GM23338 (cell line): ENCODE measurements around the gene DHRSX. TPM values are rescaled to one million over a fixed set of nuclear protein-coding genes. Genes with fewer than 3 reads are reported as not detected.
A peak's percentile ranks its signal among the peaks of the same experiment; 100 is the strongest.
"Not testable (repeated sequence)": the region's sequence is repeated elsewhere in the genome, so short reads cannot be mapped to it uniquely, and the experiment has no call there.

Source experiments
- ATAC-seq: fragments of 200-7000 bp; cut with Tn5 transposase; 3 replicates; pipeline ENCODE4 v1.9.1; 2020
- DNase-seq: peaks from one replicate; pipeline ENCODE4 v3.0.0-alpha.2; 2015; ENCODE audit warnings: low spot score
- H2AFZ ChIP-seq: fragments of 200-600 bp; sonication (generic); 2 replicates; pipeline ENCODE4 v1.8.0; 2016; ENCODE audit warnings: antibody characterized with exemption, mild to moderate bottlenecking, moderate library complexity
- H3F3A ChIP-seq: fragments of 200-600 bp; sonication (generic); replicated peaks from 2 replicates; pipeline ENCODE4 v1.8.0; 2017; ENCODE audit warnings: antibody characterized with exemption, mixed run types, low read depth
- H3K27ac ChIP-seq: fragments of 200-600 bp; sonication (generic); 2 replicates; pipeline ENCODE4 v1.6.1; 2016; ENCODE audit warnings: low read depth
- H3K27me3 ChIP-seq: fragments of 200-600 bp; sonication (generic); 2 replicates; pipeline ENCODE4 v1.8.0; 2016; ENCODE audit warnings: mild to moderate bottlenecking, mixed run types, moderate library complexity; ENCODE audit not compliant: insufficient read depth
- H3K36me3 ChIP-seq: fragments of 200-600 bp; sonication (generic); 2 replicates; pipeline ENCODE4 v1.8.0; 2016; ENCODE audit warnings: mild to moderate bottlenecking; ENCODE audit not compliant: insufficient read depth
- H3K4me1 ChIP-seq: fragments of 200-600 bp; sonication (generic); 2 replicates; pipeline ENCODE4 v1.8.0; 2016; ENCODE audit warnings: mild to moderate bottlenecking, moderate library complexity; ENCODE audit not compliant: insufficient read depth
- H3K4me2 ChIP-seq: fragments of 200-600 bp; sonication (generic); 2 replicates; pipeline ENCODE4 v1.7.1; 2017; ENCODE audit warnings: mixed run types
- H3K4me3 ChIP-seq: fragments of 200-600 bp; sonication (generic); 2 replicates; pipeline ENCODE4 v1.6.1; 2016; ENCODE audit warnings: mixed run types
- H3K79me2 ChIP-seq: fragments of 200-600 bp; sonication (generic); replicated peaks from 2 replicates; pipeline ENCODE4 v1.8.0; 2017; ENCODE audit warnings: mild to moderate bottlenecking; ENCODE audit not compliant: insufficient read depth
- H3K9me2 ChIP-seq: fragments of 200-600 bp; sonication (generic); 2 replicates; pipeline ENCODE4 v1.8.0; 2017; ENCODE audit not compliant: insufficient read depth
- H4K20me1 ChIP-seq: fragments of 200-600 bp; sonication (generic); replicated peaks from 2 replicates; pipeline ENCODE4 v1.8.0; 2017; ENCODE audit warnings: mild to moderate bottlenecking; ENCODE audit not compliant: insufficient read depth
- H3K27ac Mint-ChIP-seq: 2 replicates; pipeline ENCODE4 v1.8.0; 2020; ENCODE audit warnings: inconsistent platforms, mild to moderate bottlenecking, moderate library complexity, mixed read lengths
- H3K27me3 Mint-ChIP-seq: 3 replicates; pipeline ENCODE4 v1.8.0; 2022; ENCODE audit warnings: low read depth, mild to moderate bottlenecking, moderate library complexity, mixed read lengths, inconsistent platforms; ENCODE audit not compliant: insufficient read depth, poor library complexity
- H3K36me3 Mint-ChIP-seq: 3 replicates; pipeline ENCODE4 v1.8.0; 2021; ENCODE audit warnings: low read depth, mild to moderate bottlenecking, inconsistent platforms, moderate library complexity, mixed read lengths
- H3K4me1 Mint-ChIP-seq: 3 replicates; pipeline ENCODE4 v1.8.0; 2020; ENCODE audit warnings: mild to moderate bottlenecking, inconsistent platforms, mixed read lengths
- H3K4me3 Mint-ChIP-seq: 3 replicates; pipeline ENCODE4 v1.8.0; 2021; ENCODE audit warnings: moderate library complexity, mild to moderate bottlenecking, inconsistent platforms, mixed read lengths
- H3K9me3 Mint-ChIP-seq: 3 replicates; pipeline ENCODE4 v1.8.0; 2020; ENCODE audit warnings: moderate library complexity, mild to moderate bottlenecking, inconsistent platforms, mixed read lengths
- JUNB ChIP-seq: IDR thresholded peaks from one replicate; pipeline ENCODE4 v1.6.1; 2016; ENCODE audit warnings: antibody characterized with exemption; ENCODE audit not compliant: unreplicated experiment
- NANOG ChIP-seq: IDR thresholded peaks from 2 replicates; pipeline ENCODE4 v1.6.1; 2016; ENCODE audit warnings: antibody characterized with exemption, borderline replicate concordance
- POLR2AphosphoS5 ChIP-seq: IDR thresholded peaks from 2 replicates; pipeline ENCODE4 v1.6.1; 2016; ENCODE audit warnings: antibody characterized with exemption, low read depth
- polyA plus RNA-seq: library from polyadenylated mRNA; unstranded; fragments of >200 nt; fragmentation: Nextera tagmentation; extraction: Ambion mirVana; gene quantifications from 2 replicates; pipeline ENCODE4 v1.2.1, GENCODE V29; 2016
- total RNA-seq: library from RNA; depleted of rRNA; stranded (reverse); fragments of >200 nt; shearing (Covaris generic); gene quantifications from 2 replicates; pipeline ENCODE4 v1.2.3, GENCODE V29; 2014
- TF ChIP-seq, protein P1 (sequence below), 2 experiments: fragments of 200-600 bp in 1 of 2; sonication (generic) in 1 of 2; conservative IDR thresholded peaks; 2 replicates each; pipeline versions ENCODE4 v1.5.1 to v1.6.1; 2016 to 2017; ENCODE audit warnings: antibody characterized with exemption in 2 of 2, low read depth in 2 of 2, mild to moderate bottlenecking in 2 of 2, moderate library complexity in 1 of 2

Gene DHRSX
- total and polyA plus RNA-seq, 2 experiments from 2014 or later, result 33.9 to 43.0 TPM

DNA sequence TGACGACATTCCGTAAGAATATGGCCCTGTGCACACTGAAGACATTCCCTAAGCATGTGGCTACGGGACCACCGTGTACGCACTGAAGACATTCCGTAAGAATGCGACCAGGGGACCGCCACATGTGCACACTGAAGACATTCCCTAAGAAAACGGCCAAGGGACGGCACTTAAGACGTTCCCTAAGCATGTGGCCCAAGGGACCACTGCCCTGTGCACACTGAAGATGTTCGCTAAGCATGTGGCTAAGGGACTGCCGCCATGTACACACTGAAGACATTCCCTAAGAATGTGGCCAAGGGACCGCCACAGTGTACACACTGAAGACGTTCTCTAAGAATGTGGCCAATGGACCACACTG, 21.4 kb downstream of the DHRSX start (continued):
- peak; percentile 4 for TF ChIP-seq JUNB

GRCh38 chrX:2478546-2479419, 22.0 kb downstream of the DHRSX start:
- Histone ChIP-seq H3F3A (peaks cover 15% of the 10 kb centered on the region), H3K4me2 (no peak overlapping the region), H2AFZ (no peak overlapping the region), H3K9me2 (peaks cover 3% of the 10 kb centered on the region), H3K4me3 (no peak overlapping the region), H3K27me3 (no peaks in the 10 kb centered on the region), H3K36me3 (no peaks in the 10 kb centered on the region), H3K79me2 (peaks cover 97% of the 10 kb centered on the region), H4K20me1 (no peaks in the 10 kb centered on the region; the same call in 1 of the 2 replicates), H3K27ac (no peak overlapping the region), H3K4me1 (peaks cover under 1% of the 10 kb centered on the region; the same call in 1 of the 2 replicates)
- 0 out of 2 replicates have a peak, but pooled peaks have one; percentile 24 for TF ChIP-seq POLR2AphosphoS5
- peak; percentile 88 for TF ChIP-seq JUNB
- TF ChIP-seq NANOG, result no peak
- Mint-ChIP-seq H3K36me3 (peaks cover 32% of the 10 kb centered on the region), H3K4me3 (no peak overlapping the region), H3K9me3 (peaks cover 11% of the 10 kb centered on the region), H3K27ac (no peak overlapping the region), H3K27me3 (peaks cover 16% of the 10 kb centered on the region), H3K4me1 (peaks cover 15% of the 10 kb centered on the region)
- DNase-seq, result peak; percentile 27
- no peak for ATAC-seq

- not testable (repeated sequence) for H3K9me2 ChIP-seq, H3K4me3 Mint-ChIP-seq, H3K4me1 ChIP-seq, H3K4me2 ChIP-seq, DNase-seq, H2AFZ ChIP-seq, ATAC-seq, H3K27ac ChIP-seq, H3K27me3 ChIP-seq, H4K20me1 ChIP-seq, H3K4me3 ChIP-seq, H3K36me3 ChIP-seq
- Mint-ChIP-seq H3K36me3 (peaks cover 32% of the 10 kb centered on the region), H3K27ac (peak overlapping the region; percentile 65; the same call in 1 of the 2 replicates), H3K4me1 (peaks cover 13% of the 10 kb centered on the region), H3K27me3 (peaks cover 12% of the 10 kb centered on the region), H3K9me3 (peaks cover 11% of the 10 kb centered on the region)
- peaks cover 15% of the 10 kb centered on the region for H3F3A ChIP-seq
- peaks cover 93% of the 10 kb centered on the region for H3K79me2 ChIP-seq
Measured at GRCh38 chrX:2477313-2477712, 23.5 kb downstream of the DHRSX start.

- peak overlapping the region; percentile 79; the same call in 1 of the 2 replicates for H3K27ac ChIP-seq
- no peaks in the 10 kb centered on the region for H3K36me3 ChIP-seq
- H3K79me2 ChIP-seq, result peaks cover 96% of the 10 kb centered on the region
- Mint-ChIP-seq H3K4me3 (no peak overlapping the region), H3K27ac (no peak overlapping the region), H3K9me3 (peaks cover 10% of the 10 kb centered on the region), H3K27me3 (peaks cover 14% of the 10 kb centered on the region), H3K4me1 (peaks cover 13% of the 10 kb centered on the region), H3K36me3 (peaks cover 36% of the 10 kb centered on the region)
- H4K20me1 ChIP-seq, result no peaks in the 10 kb centered on the region; the same call in 1 of the 2 replicates
- H3K4me3 ChIP-seq, result no peak overlapping the region
- H3F3A ChIP-seq, result peaks cover 12% of the 10 kb centered on the region
- DNase-seq (peak; percentile 64), ATAC-seq (peak; percentile 42)
- H2AFZ ChIP-seq, result no peak overlapping the region
- peaks cover 3% of the 10 kb centered on the region for H3K9me2 ChIP-seq
- H3K27me3 ChIP-seq, result no peaks in the 10 kb centered on the region
- no peaks in the 10 kb centered on the region for H3K4me1 ChIP-seq
- no peak overlapping the region for H3K4me2 ChIP-seq
- TF ChIP-seq, protein P1, sequence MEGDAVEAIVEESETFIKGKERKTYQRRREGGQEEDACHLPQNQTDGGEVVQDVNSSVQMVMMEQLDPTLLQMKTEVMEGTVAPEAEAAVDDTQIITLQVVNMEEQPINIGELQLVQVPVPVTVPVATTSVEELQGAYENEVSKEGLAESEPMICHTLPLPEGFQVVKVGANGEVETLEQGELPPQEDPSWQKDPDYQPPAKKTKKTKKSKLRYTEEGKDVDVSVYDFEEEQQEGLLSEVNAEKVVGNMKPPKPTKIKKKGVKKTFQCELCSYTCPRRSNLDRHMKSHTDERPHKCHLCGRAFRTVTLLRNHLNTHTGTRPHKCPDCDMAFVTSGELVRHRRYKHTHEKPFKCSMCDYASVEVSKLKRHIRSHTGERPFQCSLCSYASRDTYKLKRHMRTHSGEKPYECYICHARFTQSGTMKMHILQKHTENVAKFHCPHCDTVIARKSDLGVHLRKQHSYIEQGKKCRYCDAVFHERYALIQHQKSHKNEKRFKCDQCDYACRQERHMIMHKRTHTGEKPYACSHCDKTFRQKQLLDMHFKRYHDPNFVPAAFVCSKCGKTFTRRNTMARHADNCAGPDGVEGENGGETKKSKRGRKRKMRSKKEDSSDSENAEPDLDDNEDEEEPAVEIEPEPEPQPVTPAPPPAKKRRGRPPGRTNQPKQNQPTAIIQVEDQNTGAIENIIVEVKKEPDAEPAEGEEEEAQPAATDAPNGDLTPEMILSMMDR (conservative IDR thresholded peaks at IDR 0.05; ENCODE audit: low read depth in 2 of 2), result no peak
Measured at GRCh38 chrX:2474963-2475726, 25.6 kb downstream of the DHRSX start.
